Activated CD4-positive, alpha-beta T cell treated with anti-CD3 and anti-CD28 coated beads for 4 hours (primary cell): Measurements from ENCODE around the gene GAA.

Source experiments
- DNase-seq, 2 donors: peaks; one replicate each; pipeline ENCODE4 v3.0.0-alpha.2; 2020

GAA gene

GRCh38 chr17:80104956-80105375 is 3.6 kb downstream of the GAA start:
- no peak for DNase-seq

- DNase-seq, result no peak
These were observed 4.4 kb downstream of the GAA start for GRCh38 chr17:80105762-80106161.

GRCh38 chr17:80106176-80106575 is 4.8 kb downstream of the GAA start:
- no peak for DNase-seq

- no peak for DNase-seq
These were observed 5.4 kb downstream of the GAA start for GRCh38 chr17:80106751-80107150.

- no peak for DNase-seq
These were observed 6.0 kb downstream of the GAA start for GRCh38 chr17:80107231-80108021.

- DNase-seq, result no peak
These were observed 6.9 kb downstream of the GAA start for GRCh38 chr17:80108036-80108971.

GRCh38 chr17:80109066-80109660 is 7.8 kb downstream of the GAA start:
- DNase-seq, result no peak

- DNase-seq, result no peak
These were observed 8.5 kb downstream of the GAA start for GRCh38 chr17:80109713-80110446.

- no peak for DNase-seq
These were observed 9.0 kb downstream of the GAA start for GRCh38 chr17:80110447-80110812.

- DNase-seq, result no peak
These were observed 9.7 kb downstream of the GAA start for GRCh38 chr17:80110927-80111701.

GRCh38 chr17:80111702-80112470 is 10.5 kb downstream of the GAA start:
- no peak for DNase-seq

- no peak for DNase-seq
These were observed 11.2 kb downstream of the GAA start for GRCh38 chr17:80112471-80113032.

- DNase-seq, result no peak
These were observed 11.7 kb downstream of the GAA start for GRCh38 chr17:80113033-80113484.

GRCh38 chr17:80114758-80115157 is 13.4 kb downstream of the GAA start:
- DNase-seq, result no peak

GRCh38 chr17:80115159-80115558 is 13.8 kb downstream of the GAA start:
- DNase-seq, result no peak

GRCh38 chr17:80116276-80116920 is 15.0 kb downstream of the GAA start:
- no peak for DNase-seq

- DNase-seq, result no peak
These were observed 15.6 kb downstream of the GAA start for GRCh38 chr17:80116921-80117380.

- no peak for DNase-seq
These were observed 16.4 kb downstream of the GAA start for GRCh38 chr17:80117491-80118401.
